ENCODE data around the gene PUSL1. TPM values are rescaled to one million over a fixed set of nuclear protein-coding genes. Genes with fewer than 3 reads are reported as not detected.

PUSL1 gene
- total and polyA plus RNA-seq, 2 of the 13 experiments (the other 11 are each of a cell fraction or from before 2014, with no cell fraction given), result 8.3 to 22.2 TPM

DNA sequence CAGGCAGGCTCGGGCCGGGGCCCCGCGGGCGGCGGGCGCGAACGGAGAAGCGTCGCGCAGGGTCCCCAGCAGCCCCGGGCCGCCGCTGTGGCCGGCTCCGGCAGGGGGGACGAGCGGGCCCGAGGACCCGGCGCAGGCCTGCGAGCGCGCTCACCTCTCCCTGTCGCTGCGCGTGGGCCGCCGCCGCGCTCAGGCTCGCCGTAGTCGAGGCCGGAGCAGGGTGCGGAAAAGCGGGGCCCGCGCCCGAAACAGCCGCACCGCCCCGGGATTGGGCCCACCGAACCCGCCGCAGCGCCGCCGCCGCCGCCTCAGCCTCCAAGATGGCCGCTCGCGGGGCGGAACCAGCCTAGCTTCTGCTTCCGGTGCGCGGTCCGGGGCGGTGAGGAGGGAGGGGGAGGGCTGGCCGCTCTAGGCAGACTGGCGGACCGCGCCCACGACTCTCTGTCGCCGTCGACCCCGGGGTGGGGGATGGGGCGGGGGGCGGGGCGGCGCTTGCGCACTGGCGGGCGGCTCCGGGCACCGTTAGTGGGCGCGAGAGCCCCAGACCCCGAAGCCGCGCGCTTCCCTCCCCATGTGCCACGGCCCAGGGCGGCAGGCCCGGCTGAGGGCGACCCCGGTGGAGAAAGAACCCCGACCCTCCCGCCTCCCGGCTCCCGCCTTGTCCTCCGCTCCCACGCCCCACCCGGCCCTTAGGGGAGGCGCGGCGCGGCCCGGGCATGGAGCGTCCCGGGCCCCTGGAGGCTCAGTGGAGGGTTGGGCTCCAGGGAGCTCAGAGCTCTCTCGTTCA is 34.7 kb upstream of the PUSL1 start, which contains the start of gene UBE2J2 (continued):
- TF ChIP-seq, protein P1, sequence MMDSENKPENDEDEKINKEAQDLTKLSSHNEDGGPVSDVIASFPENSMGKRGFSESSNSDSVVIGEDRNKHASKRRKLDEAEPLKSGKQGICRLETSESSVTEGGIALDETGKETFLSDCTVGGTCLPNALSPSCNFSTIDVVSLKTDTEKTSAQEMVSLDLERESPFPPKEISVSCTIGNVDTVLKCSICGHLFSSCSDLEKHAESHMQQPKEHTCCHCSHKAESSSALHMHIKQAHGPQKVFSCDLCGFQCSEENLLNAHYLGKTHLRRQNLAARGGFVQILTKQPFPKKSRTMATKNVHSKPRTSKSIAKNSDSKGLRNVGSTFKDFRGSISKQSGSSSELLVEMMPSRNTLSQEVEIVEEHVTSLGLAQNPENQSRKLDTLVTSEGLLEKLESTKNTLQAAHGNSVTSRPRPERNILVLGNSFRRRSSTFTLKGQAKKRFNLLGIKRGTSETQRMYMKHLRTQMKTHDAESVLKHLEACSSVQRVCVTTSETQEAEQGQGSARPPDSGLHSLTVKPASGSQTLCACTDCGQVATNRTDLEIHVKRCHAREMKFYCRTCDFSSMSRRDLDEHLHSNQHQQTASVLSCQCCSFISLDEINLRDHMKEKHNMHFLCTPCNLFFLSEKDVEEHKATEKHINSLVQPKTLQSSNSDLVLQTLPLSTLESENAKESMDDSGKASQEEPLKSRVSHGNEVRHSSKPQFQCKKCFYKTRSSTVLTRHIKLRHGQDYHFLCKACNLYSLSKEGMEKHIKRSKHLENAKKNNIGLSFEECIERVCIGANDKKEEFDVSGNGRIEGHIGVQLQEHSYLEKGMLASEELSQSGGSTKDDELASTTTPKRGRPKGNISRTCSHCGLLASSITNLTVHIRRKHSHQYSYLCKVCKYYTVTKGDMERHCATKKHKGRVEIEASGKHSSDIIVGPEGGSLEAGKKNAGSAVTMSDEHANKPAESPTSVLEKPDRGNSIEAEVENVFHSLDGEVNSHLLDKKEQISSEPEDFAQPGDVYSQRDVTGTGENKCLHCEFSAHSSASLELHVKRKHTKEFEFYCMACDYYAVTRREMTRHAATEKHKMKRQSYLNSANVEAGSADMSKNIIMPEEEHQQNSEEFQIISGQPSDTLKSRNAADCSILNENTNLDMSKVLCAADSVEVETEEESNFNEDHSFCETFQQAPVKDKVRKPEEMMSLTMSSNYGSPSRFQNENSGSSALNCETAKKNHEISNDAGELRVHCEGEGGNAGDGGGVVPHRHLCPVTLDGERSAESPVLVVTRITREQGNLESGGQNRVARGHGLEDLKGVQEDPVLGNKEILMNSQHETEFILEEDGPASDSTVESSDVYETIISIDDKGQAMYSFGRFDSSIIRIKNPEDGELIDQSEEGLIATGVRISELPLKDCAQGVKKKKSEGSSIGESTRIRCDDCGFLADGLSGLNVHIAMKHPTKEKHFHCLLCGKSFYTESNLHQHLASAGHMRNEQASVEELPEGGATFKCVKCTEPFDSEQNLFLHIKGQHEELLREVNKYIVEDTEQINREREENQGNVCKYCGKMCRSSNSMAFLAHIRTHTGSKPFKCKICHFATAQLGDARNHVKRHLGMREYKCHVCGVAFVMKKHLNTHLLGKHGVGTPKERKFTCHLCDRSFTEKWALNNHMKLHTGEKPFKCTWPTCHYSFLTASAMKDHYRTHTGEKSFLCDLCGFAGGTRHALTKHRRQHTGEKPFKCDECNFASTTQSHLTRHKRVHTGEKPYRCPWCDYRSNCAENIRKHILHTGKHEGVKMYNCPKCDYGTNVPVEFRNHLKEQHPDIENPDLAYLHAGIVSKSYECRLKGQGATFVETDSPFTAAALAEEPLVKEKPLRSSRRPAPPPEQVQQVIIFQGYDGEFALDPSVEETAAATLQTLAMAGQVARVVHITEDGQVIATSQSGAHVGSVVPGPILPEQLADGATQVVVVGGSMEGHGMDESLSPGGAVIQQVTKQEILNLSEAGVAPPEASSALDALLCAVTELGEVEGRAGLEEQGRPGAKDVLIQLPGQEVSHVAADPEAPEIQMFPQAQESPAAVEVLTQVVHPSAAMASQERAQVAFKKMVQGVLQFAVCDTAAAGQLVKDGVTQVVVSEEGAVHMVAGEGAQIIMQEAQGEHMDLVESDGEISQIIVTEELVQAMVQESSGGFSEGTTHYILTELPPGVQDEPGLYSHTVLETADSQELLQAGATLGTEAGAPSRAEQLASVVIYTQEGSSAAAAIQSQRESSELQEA (CRISPR knock-in tag; IDR thresholded peaks at IDR 0.05; ENCODE audit: not compliant biosample characterization), result peak; percentile 44
- TF ChIP-seq ZNF878 (CRISPR knock-in tag; IDR thresholded peaks at IDR 0.05) (peak; percentile 44; the same call in 1 of the 2 replicates), ZNF234 (CRISPR knock-in tag; conservative IDR thresholded peaks at IDR 0.05) (peak; percentile 93), ZNF678 (CRISPR knock-in tag; IDR thresholded peaks at IDR 0.05) (peak; percentile 58; the same call in 1 of the 2 replicates), KLF6 (CRISPR knock-in tag; IDR thresholded peaks at IDR 0.05) (peak; percentile 83; the same call in 1 of the 2 replicates)
- TF ChIP-seq, protein P2, sequence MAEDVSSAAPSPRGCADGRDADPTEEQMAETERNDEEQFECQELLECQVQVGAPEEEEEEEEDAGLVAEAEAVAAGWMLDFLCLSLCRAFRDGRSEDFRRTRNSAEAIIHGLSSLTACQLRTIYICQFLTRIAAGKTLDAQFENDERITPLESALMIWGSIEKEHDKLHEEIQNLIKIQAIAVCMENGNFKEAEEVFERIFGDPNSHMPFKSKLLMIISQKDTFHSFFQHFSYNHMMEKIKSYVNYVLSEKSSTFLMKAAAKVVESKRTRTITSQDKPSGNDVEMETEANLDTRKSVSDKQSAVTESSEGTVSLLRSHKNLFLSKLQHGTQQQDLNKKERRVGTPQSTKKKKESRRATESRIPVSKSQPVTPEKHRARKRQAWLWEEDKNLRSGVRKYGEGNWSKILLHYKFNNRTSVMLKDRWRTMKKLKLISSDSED (CRISPR knock-in tag; IDR thresholded peaks at IDR 0.05), result no peak
- TF ChIP-seq, protein P3, sequence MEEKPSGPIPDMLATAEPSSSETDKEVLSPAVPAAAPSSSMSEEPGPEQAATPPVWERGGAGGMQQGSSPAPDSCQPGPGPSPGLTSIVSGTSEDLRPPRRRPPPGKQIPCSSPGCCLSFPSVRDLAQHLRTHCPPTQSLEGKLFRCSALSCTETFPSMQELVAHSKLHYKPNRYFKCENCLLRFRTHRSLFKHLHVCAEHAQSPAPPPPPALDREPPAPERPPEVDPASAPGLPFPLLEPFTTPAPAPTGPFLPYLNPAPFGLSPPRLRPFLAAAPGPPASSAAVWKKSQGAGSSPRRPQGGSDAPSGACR (CRISPR knock-in tag; IDR thresholded peaks at IDR 0.05), result no peak
- TF ChIP-seq, protein P4, sequence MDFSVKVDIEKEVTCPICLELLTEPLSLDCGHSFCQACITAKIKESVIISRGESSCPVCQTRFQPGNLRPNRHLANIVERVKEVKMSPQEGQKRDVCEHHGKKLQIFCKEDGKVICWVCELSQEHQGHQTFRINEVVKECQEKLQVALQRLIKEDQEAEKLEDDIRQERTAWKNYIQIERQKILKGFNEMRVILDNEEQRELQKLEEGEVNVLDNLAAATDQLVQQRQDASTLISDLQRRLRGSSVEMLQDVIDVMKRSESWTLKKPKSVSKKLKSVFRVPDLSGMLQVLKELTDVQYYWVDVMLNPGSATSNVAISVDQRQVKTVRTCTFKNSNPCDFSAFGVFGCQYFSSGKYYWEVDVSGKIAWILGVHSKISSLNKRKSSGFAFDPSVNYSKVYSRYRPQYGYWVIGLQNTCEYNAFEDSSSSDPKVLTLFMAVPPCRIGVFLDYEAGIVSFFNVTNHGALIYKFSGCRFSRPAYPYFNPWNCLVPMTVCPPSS (IDR thresholded peaks at IDR 0.05), result no peak
- TF ChIP-seq, protein P5, sequence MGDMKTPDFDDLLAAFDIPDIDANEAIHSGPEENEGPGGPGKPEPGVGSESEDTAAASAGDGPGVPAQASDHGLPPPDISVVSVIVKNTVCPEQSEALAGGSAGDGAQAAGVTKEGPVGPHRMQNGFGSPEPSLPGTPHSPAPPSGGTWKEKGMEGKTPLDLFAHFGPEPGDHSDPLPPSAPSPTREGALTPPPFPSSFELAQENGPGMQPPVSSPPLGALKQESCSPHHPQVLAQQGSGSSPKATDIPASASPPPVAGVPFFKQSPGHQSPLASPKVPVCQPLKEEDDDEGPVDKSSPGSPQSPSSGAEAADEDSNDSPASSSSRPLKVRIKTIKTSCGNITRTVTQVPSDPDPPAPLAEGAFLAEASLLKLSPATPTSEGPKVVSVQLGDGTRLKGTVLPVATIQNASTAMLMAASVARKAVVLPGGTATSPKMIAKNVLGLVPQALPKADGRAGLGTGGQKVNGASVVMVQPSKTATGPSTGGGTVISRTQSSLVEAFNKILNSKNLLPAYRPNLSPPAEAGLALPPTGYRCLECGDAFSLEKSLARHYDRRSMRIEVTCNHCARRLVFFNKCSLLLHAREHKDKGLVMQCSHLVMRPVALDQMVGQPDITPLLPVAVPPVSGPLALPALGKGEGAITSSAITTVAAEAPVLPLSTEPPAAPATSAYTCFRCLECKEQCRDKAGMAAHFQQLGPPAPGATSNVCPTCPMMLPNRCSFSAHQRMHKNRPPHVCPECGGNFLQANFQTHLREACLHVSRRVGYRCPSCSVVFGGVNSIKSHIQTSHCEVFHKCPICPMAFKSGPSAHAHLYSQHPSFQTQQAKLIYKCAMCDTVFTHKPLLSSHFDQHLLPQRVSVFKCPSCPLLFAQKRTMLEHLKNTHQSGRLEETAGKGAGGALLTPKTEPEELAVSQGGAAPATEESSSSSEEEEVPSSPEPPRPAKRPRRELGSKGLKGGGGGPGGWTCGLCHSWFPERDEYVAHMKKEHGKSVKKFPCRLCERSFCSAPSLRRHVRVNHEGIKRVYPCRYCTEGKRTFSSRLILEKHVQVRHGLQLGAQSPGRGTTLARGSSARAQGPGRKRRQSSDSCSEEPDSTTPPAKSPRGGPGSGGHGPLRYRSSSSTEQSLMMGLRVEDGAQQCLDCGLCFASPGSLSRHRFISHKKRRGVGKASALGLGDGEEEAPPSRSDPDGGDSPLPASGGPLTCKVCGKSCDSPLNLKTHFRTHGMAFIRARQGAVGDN (CRISPR knock-in tag; IDR thresholded peaks at IDR 0.05), result peak; percentile 85
- TF ChIP-seq, protein P6, sequence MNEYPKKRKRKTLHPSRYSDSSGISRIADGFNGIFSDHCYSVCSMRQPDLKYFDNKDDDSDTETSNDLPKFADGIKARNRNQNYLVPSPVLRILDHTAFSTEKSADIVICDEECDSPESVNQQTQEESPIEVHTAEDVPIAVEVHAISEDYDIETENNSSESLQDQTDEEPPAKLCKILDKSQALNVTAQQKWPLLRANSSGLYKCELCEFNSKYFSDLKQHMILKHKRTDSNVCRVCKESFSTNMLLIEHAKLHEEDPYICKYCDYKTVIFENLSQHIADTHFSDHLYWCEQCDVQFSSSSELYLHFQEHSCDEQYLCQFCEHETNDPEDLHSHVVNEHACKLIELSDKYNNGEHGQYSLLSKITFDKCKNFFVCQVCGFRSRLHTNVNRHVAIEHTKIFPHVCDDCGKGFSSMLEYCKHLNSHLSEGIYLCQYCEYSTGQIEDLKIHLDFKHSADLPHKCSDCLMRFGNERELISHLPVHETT (CRISPR knock-in tag; conservative IDR thresholded peaks at IDR 0.05), result peak; percentile 96

All from HepG2 (cell line).